ENCODE data around the gene CORO2B.

- TF ChIP-seq CTCF (conservative IDR thresholded peaks at IDR 0.05) = no peak
- TF ChIP-seq EZH2 (IDR thresholded peaks at IDR 0.05; ENCODE audit: low read depth) = no peak
Measured at GRCh38 chr15:68730976-68731897, 152.4 kb downstream of the CORO2B start.

Data from PC-9 (cell line).